HepG2 (cell line): ENCODE results near the gene RAD50. TPM values are rescaled to one million over a fixed set of nuclear protein-coding genes. Genes with fewer than 3 reads are reported as not detected.

Source experiments
- ARID4A ChIP-seq: sonication (generic); formaldehyde crosslinking; IDR thresholded peaks from 2 replicates; pipeline ENCODE4 v1.5.0; 2020; ENCODE audit warnings: mild to moderate bottlenecking, missing genetic modification reagents, borderline replicate concordance
- BORCS8-MEF2B ChIP-seq: sonication (generic); formaldehyde crosslinking; IDR thresholded peaks from 2 replicates; pipeline ENCODE4 v1.8.0; 2022; ENCODE audit warnings: mild to moderate bottlenecking, missing genetic modification reagents
- CEBPZ ChIP-seq: IDR thresholded peaks from 2 replicates; pipeline ENCODE4 v1.6.1; 2012; ENCODE audit warnings: low read length, improper control_type of control experiment
- DR1 ChIP-seq: sonication (generic); formaldehyde crosslinking; IDR thresholded peaks from 2 replicates; pipeline ENCODE4 v1.8.0; 2021; ENCODE audit warnings: mild to moderate bottlenecking, missing genetic modification reagents, inconsistent platforms
- ELK4 ChIP-seq: sonication (generic); formaldehyde crosslinking; IDR thresholded peaks from 2 replicates; pipeline ENCODE4 v1.9.0; 2021; ENCODE audit warnings: missing genetic modification reagents, borderline replicate concordance
- HOMEZ ChIP-seq: IDR thresholded peaks from 2 replicates; pipeline ENCODE4 v1.6.1; 2016; ENCODE audit warnings: low read depth
- KAT7 ChIP-seq: IDR thresholded peaks from 2 replicates; pipeline ENCODE4 v1.6.1; 2018; ENCODE audit warnings: borderline replicate concordance, missing compliant biosample characterization
- SALL1 ChIP-seq: sonication (generic); formaldehyde crosslinking; IDR thresholded peaks from 2 replicates; pipeline ENCODE4 v1.8.0; 2022; ENCODE audit warnings: mild to moderate bottlenecking, missing genetic modification reagents
- SNAPC5 ChIP-seq: sonication (generic); formaldehyde crosslinking; IDR thresholded peaks from 2 replicates; pipeline ENCODE4 v1.8.1; 2023; ENCODE audit warnings: mild to moderate bottlenecking, missing genetic modification reagents, borderline replicate concordance
- SOX6 ChIP-seq, 2 experiments: fragments of 450-650 bp in 1 of 2; sonication (generic) in 1 of 2; formaldehyde crosslinking in 1 of 2; IDR thresholded peaks; 2 replicates each; pipeline versions ENCODE4 v1.4.0 to v1.6.1; 2017 to 2020; ENCODE audit warnings: antibody characterized with exemption in 1 of 2, mild to moderate bottlenecking in 1 of 2, missing genetic modification reagents in 1 of 2
- ZC3H4 ChIP-seq: sonication (generic); formaldehyde crosslinking; IDR thresholded peaks from 2 replicates; pipeline ENCODE4 v1.4.0; 2020; ENCODE audit warnings: missing genetic modification reagents, borderline replicate concordance
- ZFY ChIP-seq: sonication (generic); formaldehyde crosslinking; IDR thresholded peaks from 2 replicates; pipeline ENCODE4 v1.4.0; 2020; ENCODE audit warnings: missing genetic modification reagents
- ZNF512B ChIP-seq: sonication (generic); formaldehyde crosslinking; IDR thresholded peaks from 2 replicates; pipeline ENCODE4 v1.5.1; 2020; ENCODE audit warnings: missing genetic modification reagents, mild to moderate bottlenecking, borderline replicate concordance
- polyA plus RNA-seq, 8 experiments: library from polyadenylated mRNA; depleted of rRNA in 3 of 8; stranded (reverse) in 7 of 8; unstranded in 1 of 8; fragments of >200 nt; fragmentation: Illumina TruSeq in 4 of 8; extraction: Trizol in 4 of 8; gene quantifications; 2 replicates each; pipeline versions ENCODE4 v1.2.1 to v1.2.3, GENCODE V29; 2011 to 2016; ENCODE audit warnings: low read depth in 4 of 8, missing spikeins in 1 of 8, mixed read lengths in 1 of 8; ENCODE audit not compliant: insufficient read depth in 1 of 8
- total RNA-seq, 5 experiments: library from RNA; depleted of rRNA; stranded (reverse); fragments of >200 nt; fragmentation: Illumina TruSeq; extraction: Trizol; gene quantifications; 2 replicates each; pipeline ENCODE4 v1.2.3, GENCODE V29; 2016; ENCODE audit warnings: low read depth in 1 of 5

The RAD50 gene
- total and polyA plus RNA-seq, 2 of the 13 experiments (the other 11 are each of a cell fraction or from before 2014, with no cell fraction given), result 19.2 to 23.4 TPM

- TF ChIP-seq BORCS8-MEF2B (CRISPR knock-in tag), result peak; percentile 99
- no peak for TF ChIP-seq CEBPZ
- TF ChIP-seq SALL1 (CRISPR knock-in tag), result peak; percentile 96
- peak; percentile 96; the same call in 1 of the 2 replicates for TF ChIP-seq SNAPC5 (CRISPR knock-in tag)
- TF ChIP-seq DR1 (CRISPR knock-in tag), result peak; percentile 84
- TF ChIP-seq ARID4A (CRISPR knock-in tag), result peak; percentile 95
- peak; percentile 57; the same call in 1 of the 2 replicates for TF ChIP-seq HOMEZ
- TF ChIP-seq ZFY (CRISPR knock-in tag), result peak; percentile 95
- no peak for TF ChIP-seq SOX6 (IDR thresholded peaks at IDR 0.05)
- peak; percentile 62; the same call in 1 of the 2 replicates for TF ChIP-seq SOX6 (CRISPR knock-in tag; IDR thresholded peaks at IDR 0.05)
- peak; percentile 48; the same call in 1 of the 2 replicates for TF ChIP-seq ZC3H4 (CRISPR knock-in tag)
- peak; percentile 39; the same call in 1 of the 2 replicates for TF ChIP-seq ZNF512B (CRISPR knock-in tag)
- peak; percentile 60; the same call in 1 of the 2 replicates for TF ChIP-seq ELK4 (CRISPR knock-in tag)
- peak; percentile 91; the same call in 1 of the 2 replicates for TF ChIP-seq KAT7 (CRISPR knock-in tag)
Observed at GRCh38 chr5:132556763-132557477, at the start of gene RAD50 (continued).
